ENCODE data around the gene PRSS33.

The PRSS33 gene

DNA sequence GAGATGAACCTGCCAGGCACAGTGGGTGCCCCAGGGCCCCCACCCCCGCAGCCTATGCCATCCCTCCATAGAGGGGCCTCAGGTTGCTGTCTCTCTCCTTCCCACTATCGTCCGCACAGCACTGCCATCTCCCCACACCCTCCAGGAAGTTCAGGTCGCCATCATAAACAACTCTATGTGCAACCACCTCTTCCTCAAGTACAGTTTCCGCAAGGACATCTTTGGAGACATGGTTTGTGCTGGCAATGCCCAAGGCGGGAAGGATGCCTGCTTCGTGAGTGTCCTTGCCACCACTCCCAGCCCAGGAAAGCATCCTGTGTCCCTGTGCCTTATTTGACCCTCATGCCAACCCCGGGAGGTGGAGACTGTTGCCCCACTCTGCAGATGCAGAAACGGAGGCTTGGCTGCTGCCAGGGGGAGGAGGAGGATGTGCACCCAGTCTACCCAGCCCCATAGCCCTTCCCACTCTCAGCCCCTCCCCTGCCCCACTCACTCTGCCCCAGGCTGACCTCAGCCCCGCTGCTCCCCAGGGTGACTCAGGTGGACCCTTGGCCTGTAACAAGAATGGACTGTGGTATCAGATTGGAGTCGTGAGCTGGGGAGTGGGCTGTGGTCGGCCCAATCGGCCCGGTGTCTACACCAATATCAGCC lies 33.6 kb upstream of the PRSS33 start:
- DNase-seq: no peak

DNA sequence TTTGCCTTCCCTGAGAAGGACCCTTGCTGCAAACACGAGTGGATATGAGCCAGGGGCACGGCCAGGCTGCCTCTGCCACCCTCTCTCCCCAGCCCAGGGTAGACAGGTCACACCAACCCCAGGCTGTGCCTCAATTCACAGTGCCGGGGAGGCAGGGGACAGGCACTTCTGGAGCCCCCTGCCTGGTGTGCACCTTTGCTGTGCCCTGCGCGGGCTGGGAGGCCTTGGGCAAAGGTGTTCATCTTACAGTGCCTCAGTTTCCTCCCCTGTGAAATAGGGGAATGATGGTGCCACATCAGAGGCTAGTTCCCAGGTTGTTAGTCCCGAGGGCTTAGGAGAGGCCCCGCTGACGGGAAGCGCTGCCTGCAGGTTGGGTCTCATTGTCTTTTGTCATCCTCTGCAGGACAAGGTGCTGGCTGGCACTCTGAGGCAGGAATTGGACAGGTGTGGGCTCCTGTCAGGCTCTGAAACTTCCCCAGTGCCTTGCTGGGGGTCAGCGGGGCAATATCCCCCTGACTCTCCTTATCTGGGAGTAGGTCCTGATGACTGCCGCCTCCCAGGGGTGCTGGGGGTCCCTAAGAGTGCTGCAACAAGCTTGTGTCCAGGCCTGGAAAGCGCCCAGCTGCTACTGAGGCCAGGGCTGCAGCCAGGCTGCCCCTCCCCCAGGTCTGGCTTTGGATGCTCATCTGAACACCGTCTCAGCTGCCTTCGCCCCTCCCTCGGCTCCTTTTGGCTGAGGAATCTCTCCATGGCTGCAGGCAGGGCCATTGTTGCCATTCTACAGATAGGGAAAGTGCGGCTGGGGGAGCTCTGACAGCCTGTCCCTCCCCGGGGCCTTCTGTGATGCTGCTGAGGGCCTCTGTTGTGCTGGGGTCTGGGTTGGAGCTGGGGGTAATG lies 32.8 kb upstream of the PRSS33 start:
- no peak for DNase-seq

DNA sequence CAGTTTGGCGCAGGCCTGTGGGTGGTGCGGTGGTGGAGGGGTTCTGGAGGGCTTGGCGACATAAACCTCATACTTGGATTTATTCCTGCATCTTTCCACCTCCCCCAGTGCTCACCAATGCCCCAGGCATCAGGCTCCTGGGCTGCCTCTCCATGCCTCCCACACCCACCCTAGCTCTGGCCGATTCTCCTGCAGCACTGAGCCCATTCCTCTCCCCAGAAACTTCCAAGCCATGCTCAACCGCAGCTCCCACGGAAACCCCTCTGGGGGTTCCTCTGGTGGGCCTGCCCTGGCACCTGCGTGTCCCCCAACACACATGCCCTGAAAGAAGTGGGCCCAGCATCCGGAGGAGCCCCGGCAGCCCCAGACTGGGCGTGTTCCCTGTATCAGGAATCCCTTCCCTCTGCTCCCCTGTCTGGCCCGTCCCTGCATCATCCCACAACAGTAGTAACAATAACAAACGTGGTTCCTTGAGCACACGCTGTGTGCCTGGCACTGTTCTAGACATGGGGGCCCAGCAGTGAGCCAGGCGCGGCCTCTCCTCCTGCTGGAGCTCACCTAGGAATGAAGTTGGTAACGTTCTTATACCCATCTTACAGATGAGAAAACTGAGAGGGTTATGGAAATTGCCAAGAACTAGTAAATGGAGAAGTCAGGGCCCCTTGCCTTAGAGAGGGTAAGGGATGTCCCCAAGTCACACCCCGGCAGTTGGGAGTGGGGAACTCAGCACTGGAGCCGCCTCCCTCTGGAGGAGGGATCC lies 32.0 kb upstream of the PRSS33 start:
- DNase-seq: no peak

DNA sequence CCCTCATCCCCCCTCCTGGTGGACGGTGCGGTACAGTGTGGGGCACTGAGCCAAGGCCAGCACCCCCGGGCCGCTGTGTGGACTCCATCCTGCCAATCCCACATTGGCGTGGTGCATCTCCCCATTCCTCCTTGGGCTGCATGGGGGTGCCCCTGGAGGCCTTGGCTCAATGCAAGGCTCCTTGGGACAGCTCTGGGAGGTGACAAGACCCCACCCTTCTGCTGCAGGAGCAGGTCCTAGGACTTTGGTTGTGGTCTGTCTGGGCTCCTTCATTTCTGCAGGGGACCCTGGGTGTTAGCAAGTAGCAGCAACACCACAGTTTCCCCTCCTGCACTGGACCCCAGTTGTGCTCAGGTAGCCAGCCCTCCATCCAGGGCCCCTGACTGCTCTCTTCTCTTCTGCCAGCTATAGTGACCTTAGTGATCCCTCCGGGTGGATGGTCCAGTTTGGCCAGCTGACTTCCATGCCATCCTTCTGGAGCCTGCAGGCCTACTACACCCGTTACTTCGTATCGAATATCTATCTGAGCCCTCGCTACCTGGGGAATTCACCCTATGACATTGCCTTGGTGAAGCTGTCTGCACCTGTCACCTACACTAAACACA lies 31.0 kb upstream of the PRSS33 start:
- no peak for DNase-seq

DNA sequence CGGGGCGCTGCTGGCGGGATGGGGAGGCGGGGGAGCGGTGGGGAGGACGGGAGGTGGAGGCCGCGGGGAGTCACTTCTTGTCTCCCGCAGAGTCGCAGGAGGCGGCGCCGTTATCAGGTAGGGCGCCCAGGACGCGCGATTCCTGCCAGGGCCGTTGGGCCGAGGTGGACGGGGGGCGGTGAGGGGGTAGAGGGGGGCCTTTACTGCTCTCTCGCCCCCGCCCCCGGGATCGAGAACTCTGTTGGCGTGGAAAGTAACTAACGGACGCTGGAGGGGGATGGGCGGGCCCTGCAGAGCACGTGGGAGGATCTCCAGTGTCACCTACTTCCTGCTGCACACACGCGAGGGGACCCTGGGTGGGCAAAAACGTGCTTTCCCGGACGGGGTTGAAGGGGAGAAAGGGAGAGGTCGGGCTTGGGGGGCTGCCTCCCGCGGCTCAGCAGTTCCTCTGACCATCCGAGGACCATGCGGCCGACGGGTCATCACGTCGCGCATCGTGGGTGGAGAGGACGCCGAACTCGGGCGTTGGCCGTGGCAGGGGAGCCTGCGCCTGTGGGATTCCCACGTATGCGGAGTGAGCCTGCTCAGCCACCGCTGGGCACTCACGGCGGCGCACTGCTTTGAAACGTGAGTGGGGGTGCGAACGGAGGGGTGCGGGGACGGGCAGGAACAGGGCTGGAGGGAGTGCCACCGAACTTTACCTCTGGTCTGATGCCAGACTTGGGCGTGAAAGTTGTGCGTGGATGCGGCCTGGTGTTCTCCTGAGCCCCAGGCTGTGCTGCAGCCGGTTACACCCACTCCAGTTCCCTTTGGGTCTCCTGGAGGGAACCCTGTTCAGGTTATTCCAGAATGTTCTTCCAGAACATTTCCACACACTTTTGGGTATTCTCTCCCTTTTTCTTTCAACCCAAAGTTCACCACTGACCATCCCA lies 30.2 kb upstream of the PRSS33 start:
- no peak for DNase-seq

DNA sequence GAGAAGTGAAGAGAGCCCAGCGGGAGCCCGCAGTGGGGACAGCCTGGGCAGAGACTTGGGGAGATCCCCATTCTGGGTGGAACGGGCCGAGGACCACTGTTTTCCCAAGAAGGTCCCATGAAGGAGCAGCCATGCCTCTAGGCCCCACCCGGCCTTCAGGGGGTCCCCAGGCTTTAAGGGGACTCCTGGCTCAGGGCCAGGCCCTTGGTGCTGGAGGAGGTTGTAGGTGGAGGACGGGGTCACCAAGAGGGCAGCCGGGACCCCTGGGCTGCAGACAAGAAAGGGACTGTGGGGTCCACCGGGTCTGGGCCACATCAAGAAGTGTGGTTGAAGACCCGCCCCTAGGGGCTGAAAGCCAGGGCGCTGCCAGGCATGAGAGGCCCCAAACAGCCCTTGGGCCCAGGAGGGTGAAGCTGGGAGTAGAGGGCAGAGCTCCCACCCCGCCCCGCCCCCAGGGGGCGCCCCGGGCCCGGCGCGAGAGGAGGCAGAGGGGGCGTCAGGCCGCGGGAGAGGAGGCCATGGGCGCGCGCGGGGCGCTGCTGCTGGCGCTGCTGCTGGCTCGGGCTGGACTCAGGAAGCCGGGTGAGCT lies 29.5 kb upstream of the PRSS33 start, which contains the start of gene PRSS21:
PRSS21 (plus strand) TSS at position 487 of the 589 bp plus-strand sequence; CDS start at position 519, 32 bp downstream.
- DNase-seq: no peak

DNA sequence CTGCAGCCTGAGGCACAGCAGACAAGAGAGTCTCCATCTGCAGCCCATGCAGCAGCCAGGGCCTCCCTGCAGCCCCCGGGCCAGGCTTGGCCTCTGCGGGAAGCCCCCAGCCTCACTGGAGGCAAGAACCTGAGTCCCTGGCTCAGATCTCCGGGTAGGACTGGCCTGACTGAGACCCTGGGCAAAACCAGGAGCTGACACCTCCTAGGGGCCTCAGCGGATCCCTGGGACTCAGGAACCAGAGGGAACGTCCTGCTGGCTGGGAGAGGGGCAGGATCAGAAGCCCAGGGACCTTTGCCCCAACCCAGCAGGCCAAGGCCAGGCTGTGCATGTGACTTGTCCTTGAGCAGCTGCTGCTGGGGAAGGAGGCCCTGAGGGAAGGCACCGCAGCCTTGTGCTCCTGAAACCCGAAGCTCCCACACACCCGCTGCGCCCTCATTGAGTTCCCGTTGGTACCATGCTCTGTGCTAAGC lies 28.0 kb upstream of the PRSS33 start:
- no peak for DNase-seq

DNA sequence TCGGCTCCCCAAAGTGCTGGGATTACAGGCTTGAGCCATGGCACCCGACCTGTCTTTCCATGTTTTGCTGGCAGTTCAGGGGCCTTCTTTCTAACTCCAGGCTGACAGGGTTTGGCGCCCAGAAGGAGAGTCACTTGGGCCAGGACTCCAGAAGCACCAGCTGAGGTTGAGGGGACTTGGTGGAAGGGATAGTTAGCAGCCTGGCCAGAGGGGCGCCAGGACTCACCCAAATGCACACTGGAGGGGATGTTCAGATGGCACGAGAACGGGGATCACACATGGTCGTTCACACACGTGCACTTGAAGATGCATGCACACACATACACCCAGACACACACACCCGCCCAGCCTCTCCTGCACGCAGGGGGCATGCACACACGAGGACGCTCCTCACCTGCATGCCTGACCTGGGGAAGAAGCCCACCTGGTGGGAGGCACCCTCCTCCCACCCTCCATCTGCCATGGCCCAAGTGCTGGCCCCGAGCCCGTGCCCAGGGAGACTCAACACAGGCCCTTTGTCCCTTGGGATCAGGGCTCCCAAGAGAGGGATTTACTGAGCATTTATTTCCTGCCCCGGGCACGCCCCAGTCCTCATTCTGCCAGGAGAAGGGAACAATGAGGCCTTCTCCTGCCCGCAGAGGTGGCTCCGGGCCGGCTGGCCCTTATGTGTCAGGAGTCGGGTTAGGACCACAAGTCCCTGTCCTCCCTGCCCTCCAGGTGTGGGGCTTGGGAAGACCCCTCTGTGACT lies 27.4 kb upstream of the PRSS33 start:
- no peak for DNase-seq

DNA sequence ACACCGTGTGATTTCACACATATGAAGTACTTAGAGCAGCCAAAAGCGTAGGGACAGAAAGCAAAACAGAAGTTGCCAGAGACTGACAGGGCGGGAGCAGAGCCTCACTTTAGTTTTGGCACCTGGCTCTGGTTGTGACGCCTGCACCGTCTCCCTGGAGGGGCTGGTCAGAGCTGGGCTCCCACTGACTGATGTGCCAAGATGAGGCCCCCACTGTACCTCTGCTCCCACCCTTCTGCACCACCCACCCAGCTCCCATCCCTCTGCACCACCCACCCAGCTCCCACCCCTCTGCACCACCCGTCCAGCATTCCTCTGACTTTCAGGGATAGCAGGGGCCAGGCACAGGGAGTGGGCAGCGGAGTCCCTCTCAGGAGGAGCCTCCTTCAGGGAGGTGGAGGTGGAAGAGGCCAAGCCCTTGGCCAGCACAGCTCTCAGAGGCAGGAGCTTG lies 26.4 kb upstream of the PRSS33 start:
- DNase-seq: no peak

DNA sequence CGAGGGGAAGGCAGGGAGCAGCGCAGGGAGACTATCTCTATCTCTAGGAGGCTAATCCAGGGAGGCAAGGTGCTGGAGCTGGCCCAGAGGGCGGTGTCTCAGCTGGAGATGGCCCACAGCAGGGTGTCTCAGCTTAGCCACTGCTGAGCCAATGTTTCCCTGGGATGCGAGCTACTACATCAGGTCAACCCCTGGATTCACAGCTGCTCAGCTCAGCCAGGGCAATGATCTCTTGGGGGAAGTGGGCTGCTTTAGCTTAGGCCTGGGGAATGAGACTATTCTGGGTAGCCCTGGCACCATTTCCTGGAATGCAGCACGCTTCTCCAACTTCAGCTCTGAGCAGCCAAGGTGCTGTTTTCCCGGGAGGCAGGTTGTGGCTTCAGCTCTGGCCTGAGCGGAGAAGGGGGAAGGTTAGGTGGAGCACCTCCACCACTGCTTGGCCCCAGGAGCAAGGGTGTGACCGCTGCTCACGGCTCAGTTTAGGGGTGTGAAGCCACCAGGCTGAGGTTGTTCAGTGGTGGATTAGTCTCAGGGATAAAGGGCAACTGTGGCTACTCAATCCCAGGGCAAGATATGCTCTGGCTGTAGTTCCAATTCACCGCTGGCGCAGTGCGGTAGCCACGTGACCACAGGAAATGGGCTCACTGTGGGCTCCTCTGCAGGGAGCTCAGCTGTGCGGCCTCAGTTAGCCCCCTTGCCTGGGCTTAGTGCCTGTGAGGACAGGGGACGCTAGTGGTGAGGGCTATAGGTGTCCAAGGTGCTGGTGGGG lies 24.5 kb upstream of the PRSS33 start:
- DNase-seq: no peak

DNA sequence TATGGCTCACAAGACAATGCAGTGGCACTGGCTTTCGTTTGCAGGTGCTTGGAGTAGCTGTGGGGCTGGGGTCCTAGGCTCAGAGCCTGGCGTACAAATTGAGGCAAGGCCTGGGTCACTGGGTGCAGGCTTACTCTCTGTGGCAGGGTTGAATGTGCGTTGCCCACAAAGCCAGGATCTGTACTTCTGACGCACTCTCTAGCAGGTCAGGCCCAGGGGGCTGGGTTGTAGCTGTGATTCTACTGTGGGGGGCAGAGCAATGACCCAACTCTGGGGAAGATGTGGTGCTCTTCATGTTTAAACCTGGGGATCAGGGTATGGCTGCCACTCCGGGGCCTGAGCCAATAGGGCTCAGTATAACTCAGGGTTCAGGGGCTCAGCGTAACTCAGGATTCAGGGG lies 23.3 kb upstream of the PRSS33 start:
- DNase-seq: no peak

DNA sequence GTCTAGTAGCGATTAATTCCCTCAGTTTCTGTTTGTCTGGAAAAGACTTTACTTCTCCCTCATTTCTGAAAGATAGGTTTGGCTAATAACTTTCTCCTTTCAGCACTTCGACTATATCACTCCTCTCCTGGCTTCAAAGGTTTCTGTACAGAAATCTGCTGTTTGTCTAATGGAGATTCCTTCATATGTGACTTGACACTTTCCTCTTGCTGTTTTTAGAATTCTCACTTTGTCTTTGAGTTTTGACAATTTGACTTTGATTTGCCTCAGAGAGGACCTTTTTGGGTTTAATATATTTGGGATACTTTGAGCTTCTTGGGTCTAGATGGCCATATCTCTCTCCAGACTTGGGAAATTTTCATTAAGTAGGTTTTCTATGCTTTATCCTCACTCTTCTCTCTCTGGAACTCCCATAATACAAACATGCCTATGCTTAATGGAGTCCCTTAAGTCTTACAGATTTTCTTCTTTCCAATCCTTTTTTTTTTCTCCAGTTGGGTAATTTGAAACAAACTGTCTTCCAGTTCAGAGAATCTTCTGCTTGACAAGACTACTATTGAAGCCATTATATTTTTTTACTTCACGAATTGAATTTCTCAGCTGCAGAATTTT lies 21.9 kb upstream of the PRSS33 start:
- DNase-seq: no peak

DNA sequence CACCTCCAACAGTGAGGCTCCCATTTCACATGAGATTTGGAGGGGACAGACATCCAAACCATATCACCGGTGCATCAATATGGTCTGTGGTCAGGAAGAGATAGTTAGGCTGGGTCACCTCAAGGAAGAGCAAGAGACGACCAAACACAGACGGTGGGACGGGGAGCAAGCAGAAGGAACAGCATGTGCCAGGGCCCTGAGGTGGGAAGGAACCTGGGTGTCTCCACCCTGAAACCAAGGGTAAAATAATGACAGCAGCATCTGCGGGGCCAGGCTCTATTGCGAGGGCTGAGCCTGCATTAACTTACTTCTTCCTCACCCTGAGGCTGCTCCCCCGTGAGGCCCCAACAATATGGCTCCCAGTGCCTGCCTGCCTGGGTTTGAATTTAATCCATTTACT lies 20.8 kb upstream of the PRSS33 start:
- DNase-seq: no peak

DNA sequence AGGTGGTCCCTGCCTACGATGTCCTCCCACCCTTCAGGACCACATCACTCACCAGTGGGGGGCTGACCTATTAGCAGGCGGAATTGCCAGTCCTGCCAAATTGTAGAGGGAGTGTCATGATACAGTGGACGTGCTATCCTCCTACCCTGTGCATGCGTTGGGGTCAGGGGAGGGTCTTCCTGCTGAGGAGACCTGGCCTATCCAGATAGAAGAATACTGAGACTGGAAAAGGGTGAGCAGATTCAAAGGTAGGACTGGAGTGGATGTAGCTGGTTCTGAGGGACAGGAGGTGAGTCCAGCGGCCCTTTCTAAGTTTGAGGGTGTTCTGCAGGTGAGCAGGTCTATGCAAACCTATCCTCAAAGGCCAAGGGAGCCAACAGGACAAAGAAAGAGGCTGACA lies 18.9 kb upstream of the PRSS33 start:
- no peak for DNase-seq

DNA sequence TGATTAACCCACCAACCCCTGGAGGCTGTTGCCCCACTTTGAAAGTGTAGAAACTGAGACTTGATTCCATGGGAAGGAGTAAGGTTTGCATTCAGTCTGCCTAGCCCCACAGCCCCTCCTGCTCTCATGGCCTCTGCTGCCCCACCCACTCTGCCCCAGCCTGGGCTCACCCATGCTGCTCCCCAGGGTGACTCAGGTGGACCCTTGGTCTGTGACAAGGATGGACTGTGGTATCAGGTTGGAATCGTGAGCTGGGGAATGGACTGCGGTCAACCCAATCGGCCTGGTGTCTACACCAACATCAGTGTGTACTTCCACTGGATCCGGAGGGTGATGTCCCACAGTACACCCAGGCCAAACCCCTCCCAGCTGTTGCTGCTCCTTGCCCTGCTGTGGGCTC lies 17.4 kb upstream of the PRSS33 start:
- DNase-seq: no peak

DNA sequence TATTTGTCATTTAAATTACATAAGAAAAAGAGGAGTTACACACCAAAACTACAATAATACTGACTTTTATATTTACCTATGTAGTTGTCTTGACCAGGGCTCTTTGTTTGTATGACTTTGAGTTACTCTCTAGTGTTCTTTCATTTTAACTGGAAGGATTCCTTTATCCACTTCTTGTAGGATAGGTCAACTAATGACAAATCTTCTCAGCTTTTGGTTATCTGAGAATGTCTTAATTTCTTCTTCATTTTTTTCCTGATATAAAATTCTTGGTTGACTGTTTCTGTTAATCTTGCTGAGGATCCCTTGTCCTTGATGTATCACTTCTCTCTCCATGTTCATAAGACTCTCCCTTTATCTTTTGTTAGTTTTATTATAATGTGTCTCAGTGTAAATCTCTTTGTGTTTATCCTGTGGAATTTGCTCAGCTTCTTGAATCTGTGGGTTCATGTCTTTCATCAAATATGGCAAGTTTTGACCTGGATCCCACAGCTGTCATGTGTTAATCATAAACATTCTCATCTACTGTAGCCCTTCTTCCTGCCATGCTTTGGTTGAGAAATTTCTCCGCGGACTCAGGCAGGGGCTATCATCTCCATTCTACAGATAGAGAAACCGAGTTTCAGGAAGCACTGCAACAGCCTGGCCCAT lies 16.3 kb upstream of the PRSS33 start:
- no peak for DNase-seq

DNA sequence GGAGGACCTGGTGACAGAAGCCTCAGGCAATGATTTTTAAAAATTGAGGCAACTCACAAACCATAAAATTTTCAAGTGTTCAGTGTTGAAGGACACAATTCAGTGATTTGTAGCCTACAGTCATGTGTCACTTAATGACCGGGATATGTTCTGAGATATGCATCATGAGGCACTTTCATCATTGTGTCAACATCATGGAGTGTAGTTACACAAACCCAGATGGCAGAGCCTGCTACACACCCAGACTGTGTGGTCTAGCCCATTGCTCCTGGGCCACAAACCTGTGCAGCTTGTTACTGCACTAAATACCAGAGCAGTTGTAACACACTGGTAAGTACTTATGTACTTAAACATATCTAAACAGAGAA lies 12.5 kb upstream of the PRSS33 start:
- DNase-seq: no peak

DNA sequence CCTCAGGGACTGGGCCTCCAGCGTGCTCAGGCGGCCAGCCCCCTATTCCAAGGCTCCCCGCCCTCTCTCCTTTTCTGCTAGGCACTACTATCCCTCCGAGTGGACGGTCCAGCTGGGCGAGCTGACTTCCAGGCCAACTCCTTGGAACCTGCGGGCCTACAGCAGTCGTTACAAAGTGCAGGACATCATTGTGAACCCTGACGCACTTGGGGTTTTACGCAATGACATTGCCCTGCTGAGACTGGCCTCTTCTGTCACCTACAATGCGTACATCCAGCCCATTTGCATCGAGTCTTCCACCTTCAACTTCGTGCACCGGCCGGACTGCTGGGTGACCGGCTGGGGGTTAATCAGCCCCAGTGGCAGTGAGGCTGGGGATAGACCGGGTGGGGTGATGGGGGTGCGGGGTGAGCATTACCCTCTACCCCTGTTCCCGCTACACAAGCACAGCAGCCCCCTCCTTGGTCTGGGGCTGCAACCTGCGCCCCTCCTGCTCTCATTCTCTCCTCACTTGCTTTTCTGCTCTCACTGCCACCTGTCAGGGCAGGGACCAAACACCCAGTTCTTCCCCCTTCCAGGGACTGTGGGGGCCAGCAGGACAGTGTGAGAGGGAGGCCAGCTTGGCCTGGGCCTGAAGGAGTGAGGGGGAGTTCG lies 12.0 kb upstream of the PRSS33 start:
- DNase-seq: no peak
